GM18909 (cell line): ENCODE data around the gene IDH3G.

Experiments
- ATAC-seq: cut with Tn5 transposase; IDR thresholded peaks from one replicate; pipeline ENCODE4 v1.9.1; 2021; ENCODE audit warnings: mild to moderate bottlenecking; ENCODE audit not compliant: unreplicated experiment, poor library complexity

The IDH3G gene

GRCh38 chrX:153774576-153775292 is 19.4 kb downstream of the IDH3G start:
- ATAC-seq, result no peak

GRCh38 chrX:153773741-153774575 is 20.2 kb downstream of the IDH3G start:
- ATAC-seq, result no peak

GRCh38 chrX:153773218-153773611 is 21.0 kb downstream of the IDH3G start:
- ATAC-seq, result no peak

GRCh38 chrX:153772316-153773217 is 21.6 kb downstream of the IDH3G start:
- no peak for ATAC-seq

GRCh38 chrX:153771415-153772315 is 22.5 kb downstream of the IDH3G start:
- no peak for ATAC-seq

- no peak for ATAC-seq
Observed at GRCh38 chrX:153770601-153771414, 23.4 kb downstream of the IDH3G start.

- no peak for ATAC-seq
Observed at GRCh38 chrX:153769865-153770600, 24.1 kb downstream of the IDH3G start.

- ATAC-seq, result no peak
Observed at GRCh38 chrX:153769158-153769864, 24.9 kb downstream of the IDH3G start.

GRCh38 chrX:153768311-153769157 is 25.6 kb downstream of the IDH3G start:
- no peak for ATAC-seq

- ATAC-seq, result no peak
Observed at GRCh38 chrX:153767674-153768055, 26.5 kb downstream of the IDH3G start.

- ATAC-seq, result no peak
Observed at GRCh38 chrX:153766871-153767673, 27.1 kb downstream of the IDH3G start.

GRCh38 chrX:153766098-153766817 is 27.9 kb downstream of the IDH3G start:
- ATAC-seq, result no peak

- no peak for ATAC-seq
Observed at GRCh38 chrX:153765138-153766079, 28.8 kb downstream of the IDH3G start.

- no peak for ATAC-seq
Observed at GRCh38 chrX:153764786-153765137, 29.4 kb downstream of the IDH3G start.
